ENCODE results near the gene INTS11.

DNA sequence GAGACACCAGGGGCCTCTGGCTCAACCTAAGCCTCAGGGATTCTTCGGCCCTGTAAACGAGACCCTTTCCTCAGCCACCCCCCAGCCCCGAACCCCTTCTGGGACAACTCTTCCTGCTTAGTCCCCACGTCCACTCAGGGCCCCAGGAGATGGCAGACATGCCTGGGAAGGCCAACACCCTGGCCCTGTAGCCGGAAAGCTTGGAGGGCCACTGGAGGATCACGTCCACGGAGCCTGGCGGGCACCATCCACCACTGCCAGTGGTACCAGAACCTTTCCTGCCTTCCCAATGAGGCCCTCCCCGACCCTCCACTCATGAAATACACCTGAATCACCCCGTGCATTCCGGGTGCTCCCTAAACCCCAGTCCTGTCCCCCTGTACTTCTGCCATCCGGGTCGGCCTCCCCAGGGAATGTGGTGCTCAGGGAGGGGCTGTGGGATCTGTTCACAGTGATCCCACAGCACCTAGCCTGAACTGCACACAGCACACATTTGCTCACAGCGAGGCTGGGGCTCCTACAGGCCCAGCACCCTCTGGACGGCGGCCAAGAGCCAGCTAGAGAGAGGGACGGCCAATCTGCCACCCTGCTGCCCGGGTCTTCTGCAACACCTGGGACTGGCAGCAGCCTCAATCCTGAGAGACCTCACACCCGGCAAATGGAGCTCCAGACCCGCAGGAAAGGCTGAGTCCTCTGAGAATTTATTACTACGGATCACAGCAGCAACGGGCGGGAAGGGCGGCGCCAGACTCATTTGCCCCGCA lies 48.8 kb upstream of the INTS11 start:
- TF ChIP-seq, protein P1, sequence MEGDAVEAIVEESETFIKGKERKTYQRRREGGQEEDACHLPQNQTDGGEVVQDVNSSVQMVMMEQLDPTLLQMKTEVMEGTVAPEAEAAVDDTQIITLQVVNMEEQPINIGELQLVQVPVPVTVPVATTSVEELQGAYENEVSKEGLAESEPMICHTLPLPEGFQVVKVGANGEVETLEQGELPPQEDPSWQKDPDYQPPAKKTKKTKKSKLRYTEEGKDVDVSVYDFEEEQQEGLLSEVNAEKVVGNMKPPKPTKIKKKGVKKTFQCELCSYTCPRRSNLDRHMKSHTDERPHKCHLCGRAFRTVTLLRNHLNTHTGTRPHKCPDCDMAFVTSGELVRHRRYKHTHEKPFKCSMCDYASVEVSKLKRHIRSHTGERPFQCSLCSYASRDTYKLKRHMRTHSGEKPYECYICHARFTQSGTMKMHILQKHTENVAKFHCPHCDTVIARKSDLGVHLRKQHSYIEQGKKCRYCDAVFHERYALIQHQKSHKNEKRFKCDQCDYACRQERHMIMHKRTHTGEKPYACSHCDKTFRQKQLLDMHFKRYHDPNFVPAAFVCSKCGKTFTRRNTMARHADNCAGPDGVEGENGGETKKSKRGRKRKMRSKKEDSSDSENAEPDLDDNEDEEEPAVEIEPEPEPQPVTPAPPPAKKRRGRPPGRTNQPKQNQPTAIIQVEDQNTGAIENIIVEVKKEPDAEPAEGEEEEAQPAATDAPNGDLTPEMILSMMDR (IDR thresholded peaks at IDR 0.05) = no peak
- no peak for TF ChIP-seq POLR2A (IDR thresholded peaks at IDR 0.05)

Data from right lobe of liver (tissue), 4 donors.